NT2/D1 (cell line): ENCODE measurements around the gene ZNF844.

Experiments used
- SUZ12 ChIP-seq: IDR thresholded peaks from 2 replicates; pipeline ENCODE4 v1.6.1; 2011; ENCODE audit not compliant: insufficient read length, insufficient read depth; ENCODE audit errors: extremely low read depth
- YY1 ChIP-seq: IDR thresholded peaks from 2 replicates; pipeline ENCODE4 v1.6.1; 2011; ENCODE audit not compliant: insufficient read length, insufficient read depth
- ZNF274 ChIP-seq: IDR thresholded peaks from 2 replicates; pipeline ENCODE4 v1.6.1; 2011; ENCODE audit warnings: mild to moderate bottlenecking, low read depth, low read length

- TF ChIP-seq SUZ12 (no peak), ZNF274 (no peak), YY1 (no peak)
These were observed 48.6 kb downstream of the ZNF844 start for GRCh38 chr19:12113121-12113520.
